Superior temporal gyrus (tissue), 1 donor: ENCODE measurements around the gene NOD2.

Experiments
- DNase-seq: peaks from one replicate; pipeline ENCODE4 v3.0.0-alpha.2; 2016; ENCODE audit errors: extremely low spot score

NOD2 gene

GRCh38 chr16:50692999-50693781, at the start of gene NOD2:
Gene NOD2, plus strand, starts transcription at chr16:50693606. Its CDS starts 5,890 bp downstream, at chr16:50699496.
- DNase-seq = no peak

GRCh38 chr16:50644245-50644644, 49.2 kb upstream of the NOD2 start:
- no peak for DNase-seq

- DNase-seq = peak; percentile 45
Observed at GRCh38 chr16:50644729-50645128, 48.7 kb upstream of the NOD2 start.

- no peak for DNase-seq
Observed at GRCh38 chr16:50645563-50646220, 47.7 kb upstream of the NOD2 start.

- DNase-seq = no peak
Observed at GRCh38 chr16:50646345-50646744, 47.1 kb upstream of the NOD2 start.

GRCh38 chr16:50651835-50652438, 41.5 kb upstream of the NOD2 start:
- no peak for DNase-seq

- DNase-seq = no peak
Observed at GRCh38 chr16:50652836-50653425, 40.5 kb upstream of the NOD2 start.

GRCh38 chr16:50653633-50654519, 39.5 kb upstream of the NOD2 start:
- no peak for DNase-seq

- no peak for DNase-seq
Observed at GRCh38 chr16:50655558-50656055, 37.8 kb upstream of the NOD2 start.

GRCh38 chr16:50657241-50657640, 36.2 kb upstream of the NOD2 start:
- no peak for DNase-seq

- no peak for DNase-seq
Observed at GRCh38 chr16:50659806-50660205, 33.6 kb upstream of the NOD2 start.

GRCh38 chr16:50662306-50662940, 31.0 kb upstream of the NOD2 start:
- DNase-seq = no peak

- DNase-seq = no peak
Observed at GRCh38 chr16:50664270-50664669, 29.1 kb upstream of the NOD2 start.

GRCh38 chr16:50665128-50665878, 28.1 kb upstream of the NOD2 start:
- DNase-seq = peak; percentile 89

- no peak for DNase-seq
Observed at GRCh38 chr16:50666658-50667496, 26.5 kb upstream of the NOD2 start.

GRCh38 chr16:50667497-50668367, 25.7 kb upstream of the NOD2 start:
- no peak for DNase-seq

- no peak for DNase-seq
Observed at GRCh38 chr16:50668368-50669008, 24.9 kb upstream of the NOD2 start.

- DNase-seq = no peak
Observed at GRCh38 chr16:50669741-50670140, 23.7 kb upstream of the NOD2 start.
